B cell (primary cell): ENCODE results near the gene CAPS2. TPM values are rescaled to one million over a fixed set of nuclear protein-coding genes. Genes with fewer than 3 reads are reported as not detected.

Experiments used
- ATAC-seq: fragments of 200-7000 bp; cut with Tn5 transposase; one replicate; pipeline ENCODE4 v1.10.0; 2021; ENCODE audit warnings: low read depth, mild to moderate bottlenecking, moderate number of reproducible peaks, moderate library complexity
- CTCF ChIA-PET: fragments of 350-600 bp; sonication (Branson Sonifier 250); formaldehyde crosslinking; loops from one replicate; lab custom pipeline; 2021; ENCODE audit warnings: antibody characterized with exemption, inconsistent platforms; lab: Charles Lee
- POLR2A ChIA-PET: fragments of 350-600 bp; sonication (Branson Sonifier 250); formaldehyde crosslinking; loops from one replicate; lab custom pipeline; 2021; ENCODE audit warnings: antibody characterized with exemption; lab: Charles Lee
- DNase-seq: peaks from one replicate; pipeline ENCODE4 v3.0.0; 2013
- H2AFZ ChIP-seq: 2 replicates; pipeline ENCODE4 v1.6.1; 2012; ENCODE audit warnings: mild to moderate bottlenecking, low read depth, low read length; ENCODE audit not compliant: insufficient read depth, poor library complexity, severe bottlenecking
- H3K27ac ChIP-seq, 2 donors: 1 replicate in 1 of 2; 2 replicates in 1 of 2; pipeline ENCODE4 v1.5.1; 2012 to 2013; ENCODE audit warnings: low read length in 2 of 2, mild to moderate bottlenecking in 2 of 2, moderate library complexity in 1 of 2
- H3K27me3 ChIP-seq, 4 experiments: fragments of 200-600 bp in 1 of 4; sonication (generic) in 1 of 4; replicated peaks in 1 of 4; 1 replicate in 2 of 4; 2 replicates in 2 of 4; pipeline versions ENCODE4 v1.6.1 to v1.7.0; 2013 to 2016; ENCODE audit warnings: low read length in 3 of 4, mild to moderate bottlenecking in 2 of 4, mixed read lengths in 1 of 4, moderate library complexity in 1 of 4; ENCODE audit not compliant: insufficient read depth in 4 of 4, control insufficient read depth in 3 of 4; ENCODE audit errors: control extremely low read depth in 1 of 4
- H3K36me3 ChIP-seq, 2 experiments: replicated peaks in 1 of 2; 1 replicate in 1 of 2; 2 replicates in 1 of 2; pipeline versions ENCODE4 v1.6.1 to v1.7.1; 2013; ENCODE audit warnings: low read length in 1 of 2; ENCODE audit not compliant: insufficient read depth in 2 of 2, control insufficient read depth in 1 of 2; ENCODE audit errors: control extremely low read depth in 1 of 2, extremely low read depth in 1 of 2
- H3K4me1 ChIP-seq, 2 donors: fragments of 200-600 bp in 1 of 2; sonication (generic) in 1 of 2; 1 replicate in 1 of 2; 2 replicates in 1 of 2; pipeline versions ENCODE4 v1.5.1 to v1.6.1; 2013 to 2017; ENCODE audit warnings: low read length in 2 of 2; ENCODE audit not compliant: control insufficient read depth in 2 of 2, insufficient read depth in 2 of 2
- H3K4me2 ChIP-seq: replicated peaks from 2 replicates; pipeline ENCODE3; 2012; ENCODE audit warnings: mild to moderate bottlenecking, low read depth, low read length; ENCODE audit not compliant: poor library complexity, severe bottlenecking
- H3K4me3 ChIP-seq, 5 experiments: fragments of 200-600 bp in 1 of 5; sonication (generic) in 1 of 5; 1 replicate in 3 of 5; 2 replicates in 2 of 5; pipeline versions ENCODE4 v1.5.1 to v1.7.0; 2011 to 2016; ENCODE audit warnings: low read length in 4 of 5, mild to moderate bottlenecking in 4 of 5, low read depth in 2 of 5, control low read depth in 1 of 5, moderate library complexity in 1 of 5; ENCODE audit not compliant: insufficient read depth in 1 of 5; ENCODE audit errors: control extremely low read depth in 1 of 5, extremely low read depth in 1 of 5
- H3K79me2 ChIP-seq: fragments of 200-600 bp; sonication (generic); one replicate; pipeline ENCODE4 v1.6.0; 2016; ENCODE audit warnings: low read length; ENCODE audit not compliant: control insufficient read depth, insufficient read depth
- H3K9ac ChIP-seq: fragments of 200-600 bp; sonication (generic); 2 replicates; pipeline ENCODE4 v1.6.1; 2017; ENCODE audit warnings: mild to moderate bottlenecking, low read length, moderate library complexity
- H3K9me3 ChIP-seq, 3 donors: one replicate each; pipeline versions ENCODE4 v1.6.1 to v1.7.1; 2013; ENCODE audit warnings: low read length in 2 of 3; ENCODE audit not compliant: control insufficient read depth in 2 of 3, insufficient read depth in 1 of 3; ENCODE audit errors: control extremely low read depth in 1 of 3
- H4K20me1 ChIP-seq: 2 replicates; pipeline ENCODE4 v1.6.0; 2012; ENCODE audit warnings: mild to moderate bottlenecking, low read length; ENCODE audit not compliant: insufficient read depth, control insufficient read depth, poor library complexity, severe bottlenecking
- H3K27ac Mint-ChIP-seq: one replicate; pipeline ENCODE4 v1.8.0; 2021; ENCODE audit warnings: mixed read lengths
- H3K27me3 Mint-ChIP-seq: one replicate; pipeline ENCODE4 v1.8.0; 2021; ENCODE audit warnings: mixed read lengths
- H3K4me1 Mint-ChIP-seq: one replicate; pipeline ENCODE4 v1.8.0; 2021; ENCODE audit warnings: mixed read lengths
- H3K4me3 Mint-ChIP-seq: one replicate; pipeline ENCODE4 v1.8.0; 2021; ENCODE audit warnings: mixed read lengths
- H3K9me3 Mint-ChIP-seq: one replicate; pipeline ENCODE4 v1.8.0; 2022; ENCODE audit warnings: mixed read lengths; ENCODE audit not compliant: insufficient read depth
- EZH2 ChIP-seq: IDR thresholded peaks from 2 replicates; pipeline ENCODE4 v1.6.1; 2012; ENCODE audit warnings: borderline replicate concordance, low read depth, mild to moderate bottlenecking, moderate library complexity, low read length; ENCODE audit not compliant: insufficient read depth, poor library complexity, severe bottlenecking
- WGBS: methylation state at CpG from one replicate; pipeline ENCODE4 v1.1.5; 2013; ENCODE audit warnings: missing lambda C conversion rate; ENCODE audit not compliant: insufficient coverage; 5-methylcytosine and 5-hydroxymethylcytosine counted together
- intact Hi-C: fragments of 100-400 bp; cut with micrococcal nuclease; formaldehyde crosslinking; loops from one replicate; pipeline ENCODE4 v1.10.0; 2022
- polyA plus RNA-seq: library from polyadenylated mRNA; depleted of rRNA; stranded (reverse); fragments of >200 nt; gene quantifications from 2 replicates; pipeline ENCODE4 v1.2.3, GENCODE V29; 2012
- total RNA-seq, 2 donors: library from RNA; stranded (reverse); fragments of 120-200 nt in 1 of 2; gene quantifications; 1 replicate in 1 of 2; 2 replicates in 1 of 2; pipeline versions ENCODE4 v1.2.3 to v1.2.4, GENCODE V29; 2013 to 2022
- TF ChIP-seq, protein P1 (sequence below): fragments of 200-600 bp; IDR thresholded peaks from one replicate; pipeline ENCODE4 v1.8.0; 2022; ENCODE audit warnings: antibody characterized with exemption, mild to moderate bottlenecking

CAPS2 gene
- total and polyA plus RNA-seq, 2 donors (not counting 1 experiment from before 2014, with no cell fraction given) = 2.3 to 8.4 TPM

GRCh38 chr12:75354011-75354410 is 23.9 kb upstream of the CAPS2 start:
- no peak overlapping the region for H3K4me2 ChIP-seq
- Mint-ChIP-seq H3K9me3 (peaks cover 6% of the 10 kb centered on the region), H3K27ac (no peak overlapping the region), H3K27me3 (peaks cover 9% of the 10 kb centered on the region), H3K4me3 (no peak overlapping the region), H3K4me1 (no peaks in the 10 kb centered on the region)
- no peak overlapping the region for H3K27ac ChIP-seq
- no peak overlapping the region for H3K9ac ChIP-seq
- no peaks in the 10 kb centered on the region for H4K20me1 ChIP-seq
- TF ChIP-seq, protein P1, sequence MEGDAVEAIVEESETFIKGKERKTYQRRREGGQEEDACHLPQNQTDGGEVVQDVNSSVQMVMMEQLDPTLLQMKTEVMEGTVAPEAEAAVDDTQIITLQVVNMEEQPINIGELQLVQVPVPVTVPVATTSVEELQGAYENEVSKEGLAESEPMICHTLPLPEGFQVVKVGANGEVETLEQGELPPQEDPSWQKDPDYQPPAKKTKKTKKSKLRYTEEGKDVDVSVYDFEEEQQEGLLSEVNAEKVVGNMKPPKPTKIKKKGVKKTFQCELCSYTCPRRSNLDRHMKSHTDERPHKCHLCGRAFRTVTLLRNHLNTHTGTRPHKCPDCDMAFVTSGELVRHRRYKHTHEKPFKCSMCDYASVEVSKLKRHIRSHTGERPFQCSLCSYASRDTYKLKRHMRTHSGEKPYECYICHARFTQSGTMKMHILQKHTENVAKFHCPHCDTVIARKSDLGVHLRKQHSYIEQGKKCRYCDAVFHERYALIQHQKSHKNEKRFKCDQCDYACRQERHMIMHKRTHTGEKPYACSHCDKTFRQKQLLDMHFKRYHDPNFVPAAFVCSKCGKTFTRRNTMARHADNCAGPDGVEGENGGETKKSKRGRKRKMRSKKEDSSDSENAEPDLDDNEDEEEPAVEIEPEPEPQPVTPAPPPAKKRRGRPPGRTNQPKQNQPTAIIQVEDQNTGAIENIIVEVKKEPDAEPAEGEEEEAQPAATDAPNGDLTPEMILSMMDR = no peak
- no peak for TF ChIP-seq EZH2
- H3K36me3 ChIP-seq = no peaks in the 10 kb centered on the region
- H3K9me3 ChIP-seq = peaks cover 0 to 7% (median 0%) of the 10 kb centered on the region in 3 donors
- H3K27me3 ChIP-seq = no peaks in the 10 kb centered on the region
- no peak overlapping the region for H2AFZ ChIP-seq
- CTCF ChIA-PET = interaction anchor here (0.6 to 1.6 kb wide), 2 partner anchors 20 to 353 kb away, joined by 3 read pairs; partner anchors contain the start of gene GLIPR1L1
- H3K79me2 ChIP-seq = no peaks in the 10 kb centered on the region
- H3K4me3 ChIP-seq = no peak overlapping the region
- intact Hi-C loops = no loop called here
- POLR2A ChIA-PET = no interaction called here
- no peak for DNase-seq
- ATAC-seq = no peak
- no peaks in the 10 kb centered on the region for H3K4me1 ChIP-seq

GRCh38 chr12:75350413-75350812 is 20.3 kb upstream of the CAPS2 start:
- Histone ChIP-seq H3K9ac (no peak overlapping the region), H3K27me3 (no peaks in the 10 kb centered on the region), H3K79me2 (no peaks in the 10 kb centered on the region), H3K4me2 (no peak overlapping the region), H2AFZ (no peak overlapping the region), H3K27ac (no peak overlapping the region), H3K36me3 (no peaks in the 10 kb centered on the region), H4K20me1 (no peaks in the 10 kb centered on the region), H3K9me3 (peaks cover 0 to 7% (median 0%) of the 10 kb centered on the region in 3 donors), H3K4me1 (no peaks in the 10 kb centered on the region), H3K4me3 (no peak overlapping the region)
- DNase-seq = no peak
- 90% methylated on average over 1 of the region's 2 CpGs for WGBS
- TF ChIP-seq, protein P1 = no peak
- no peak for TF ChIP-seq EZH2
- POLR2A ChIA-PET = no interaction called here
- ATAC-seq = no peak
- H3K27ac Mint-ChIP-seq = no peak overlapping the region
- H3K9me3 Mint-ChIP-seq = peaks cover 2% of the 10 kb centered on the region
- no peak overlapping the region for H3K4me3 Mint-ChIP-seq
- intact Hi-C loops = no loop called here
- H3K4me1 Mint-ChIP-seq = no peaks in the 10 kb centered on the region
- CTCF ChIA-PET = no interaction called here
- peaks cover 15% of the 10 kb centered on the region for H3K27me3 Mint-ChIP-seq
